WTC11 (cell line): ENCODE results near the gene TMEM178A. TPM values are rescaled to one million over a fixed set of nuclear protein-coding genes. Genes with fewer than 3 reads are reported as not detected.

ENCODE experiments used
- ATAC-seq: fragments of 200-7000 bp; cut with Tn5 transposase; 2 replicates; pipeline ENCODE4 v1.10.0; 2021; ENCODE audit warnings: mild to moderate bottlenecking, moderate library complexity
- CTCF ChIA-PET: fragments of 300-600 bp; sonication (Branson Sonifier 250); formaldehyde crosslinking; loops from one replicate; lab custom pipeline; 2021; ENCODE audit warnings: antibody characterized with exemption; lab: Charles Lee
- POLR2A ChIA-PET: fragments of 350-600 bp; sonication (Branson Sonifier 250); formaldehyde crosslinking; loops from one replicate; lab custom pipeline; 2021; ENCODE audit warnings: antibody characterized with exemption; lab: Charles Lee
- DNase-seq: peaks from one replicate; pipeline ENCODE4 v3.0.0; 2021; ENCODE audit warnings: low spot score
- H3K27ac Mint-ChIP-seq: 2 replicates; pipeline ENCODE4 v1.8.0; 2021; ENCODE audit warnings: mixed read lengths
- H3K27me3 Mint-ChIP-seq: 2 replicates; pipeline ENCODE4 v1.8.0; 2021; ENCODE audit warnings: low read depth, mild to moderate bottlenecking, moderate library complexity, mixed read lengths
- H3K36me3 Mint-ChIP-seq: 2 replicates; pipeline ENCODE4 v1.8.0; 2021; ENCODE audit warnings: mixed read lengths
- H3K4me1 Mint-ChIP-seq: 2 replicates; pipeline ENCODE4 v1.8.0; 2022; ENCODE audit warnings: mixed read lengths
- H3K4me3 Mint-ChIP-seq: 2 replicates; pipeline ENCODE4 v1.8.0; 2021; ENCODE audit warnings: mild to moderate bottlenecking, moderate library complexity, mixed read lengths
- H3K9me3 Mint-ChIP-seq: 2 replicates; pipeline ENCODE4 v1.8.0; 2021; ENCODE audit warnings: mixed read lengths
- ATF3 ChIP-seq: sonication (generic); formaldehyde crosslinking; conservative IDR thresholded peaks from 2 replicates; pipeline ENCODE4 v1.8.1; 2022; ENCODE audit warnings: mild to moderate bottlenecking, missing genetic modification reagents
- ATF6 ChIP-seq: sonication (generic); formaldehyde crosslinking; IDR thresholded peaks from 2 replicates; pipeline ENCODE4 v1.8.1; 2023; ENCODE audit warnings: mild to moderate bottlenecking, missing genetic modification reagents
- CBFB ChIP-seq: sonication (generic); formaldehyde crosslinking; IDR thresholded peaks from 2 replicates; pipeline ENCODE4 v1.8.1; 2022; ENCODE audit warnings: mild to moderate bottlenecking, low read depth, missing genetic modification reagents
- CREB1 ChIP-seq: sonication (generic); formaldehyde crosslinking; IDR thresholded peaks from 2 replicates; pipeline ENCODE4 v1.8.0; 2023; ENCODE audit warnings: mild to moderate bottlenecking, missing genetic modification reagents
- E2F1 ChIP-seq: sonication (generic); formaldehyde crosslinking; IDR thresholded peaks from 2 replicates; pipeline ENCODE4 v1.8.0; 2022; ENCODE audit warnings: mild to moderate bottlenecking, missing genetic modification reagents
- ETV6 ChIP-seq: sonication (generic); formaldehyde crosslinking; IDR thresholded peaks from 2 replicates; pipeline ENCODE4 v1.8.1; 2022; ENCODE audit warnings: mild to moderate bottlenecking, missing genetic modification reagents
- GRHL2 ChIP-seq: fragments of 250-450 bp; sonication (Bioruptor Pico); IDR thresholded peaks from 2 replicates; pipeline ENCODE4 v1.8.0; 2022; ENCODE audit warnings: mild to moderate bottlenecking, moderate library complexity; ENCODE audit not compliant: insufficient replicate concordance, severe bottlenecking
- JUN ChIP-seq: sonication (generic); formaldehyde crosslinking; IDR thresholded peaks from 2 replicates; pipeline ENCODE4 v1.8.0; 2023; ENCODE audit warnings: mild to moderate bottlenecking, missing genetic modification reagents
- MAX ChIP-seq: sonication (generic); formaldehyde crosslinking; IDR thresholded peaks from 2 replicates; pipeline ENCODE4 v1.8.0; 2022; ENCODE audit warnings: mild to moderate bottlenecking, missing genetic modification reagents
- MLX ChIP-seq: sonication (generic); formaldehyde crosslinking; IDR thresholded peaks from 2 replicates; pipeline ENCODE4 v1.8.1; 2023; ENCODE audit warnings: mild to moderate bottlenecking, missing genetic modification reagents, moderate library complexity
- NFYB ChIP-seq: sonication (generic); formaldehyde crosslinking; conservative IDR thresholded peaks from 2 replicates; pipeline ENCODE4 v1.8.0; 2022; ENCODE audit warnings: low read depth, missing genetic modification reagents
- NR1H2 ChIP-seq: sonication (generic); formaldehyde crosslinking; IDR thresholded peaks from 2 replicates; pipeline ENCODE4 v1.9.0; 2021; ENCODE audit warnings: mild to moderate bottlenecking, moderate library complexity, missing genetic modification reagents
- NR2C2 ChIP-seq: sonication (generic); formaldehyde crosslinking; IDR thresholded peaks from 2 replicates; pipeline ENCODE4 v1.8.0; 2022; ENCODE audit warnings: mild to moderate bottlenecking, missing genetic modification reagents
- PRDM15 ChIP-seq: sonication (generic); formaldehyde crosslinking; IDR thresholded peaks from 2 replicates; pipeline ENCODE4 v1.8.0; 2022; ENCODE audit warnings: missing genetic modification reagents
- PREB ChIP-seq: sonication (generic); formaldehyde crosslinking; IDR thresholded peaks from 2 replicates; pipeline ENCODE4 v1.8.1; 2022; ENCODE audit warnings: mild to moderate bottlenecking, missing genetic modification reagents, moderate library complexity, borderline replicate concordance
- TEAD1 ChIP-seq: sonication (generic); formaldehyde crosslinking; IDR thresholded peaks from 2 replicates; pipeline ENCODE4 v1.8.0; 2022; ENCODE audit warnings: mild to moderate bottlenecking, missing genetic modification reagents
- TP53 ChIP-seq: sonication (generic); formaldehyde crosslinking; IDR thresholded peaks from 2 replicates; pipeline ENCODE4 v1.8.1; 2023; ENCODE audit warnings: mild to moderate bottlenecking, missing genetic modification reagents
- USF1 ChIP-seq: sonication (generic); formaldehyde crosslinking; IDR thresholded peaks from 2 replicates; pipeline ENCODE4 v1.8.0; 2022; ENCODE audit warnings: mild to moderate bottlenecking, missing genetic modification reagents
- ZNF425 ChIP-seq: fragments of 250-450 bp; sonication (Bioruptor Pico); conservative IDR thresholded peaks from 2 replicates; pipeline ENCODE4 v1.9.0; 2021; ENCODE audit warnings: mild to moderate bottlenecking
- total RNA-seq: library from RNA; stranded (reverse); gene quantifications from 3 replicates; pipeline ENCODE4 v1.2.3, GENCODE V29; 2021

TMEM178A gene
- total RNA-seq, 1 experiment from 2014 or later: 14.5 TPM

- peaks cover 10% of the 10 kb centered on the region for H3K9me3 Mint-ChIP-seq
- no peaks in the 10 kb centered on the region for H3K27me3 Mint-ChIP-seq
- DNase-seq: no peak
- H3K4me1 Mint-ChIP-seq: peaks cover 30% of the 10 kb centered on the region
- H3K4me3 Mint-ChIP-seq: no peak overlapping the region
- H3K36me3 Mint-ChIP-seq: peaks cover 48% of the 10 kb centered on the region
- no peak for TF ChIP-seq TEAD1
- TF ChIP-seq NFYB (CRISPR knock-in tag): no peak
- no peak for TF ChIP-seq NR1H2 (CRISPR knock-in tag)
- TF ChIP-seq ETV6 (CRISPR knock-in tag): no peak
- TF ChIP-seq CREB1 (CRISPR knock-in tag): no peak
- TF ChIP-seq PREB (CRISPR knock-in tag): no peak
- no peak for TF ChIP-seq ATF6 (CRISPR knock-in tag)
- TF ChIP-seq PRDM15: no peak
- TF ChIP-seq MLX: no peak
- TF ChIP-seq E2F1 (CRISPR knock-in tag): no peak
- TF ChIP-seq USF1 (CRISPR knock-in tag): no peak
- no peak for TF ChIP-seq CBFB (CRISPR knock-in tag)
- CTCF ChIA-PET: no interaction called here
- peak overlapping the region; percentile 4; the same call in 1 of the 2 replicates for H3K27ac Mint-ChIP-seq
- POLR2A ChIA-PET: interaction anchor here (0.6 kb wide), 1 partner anchor 369 kb away, joined by 8 read pairs; no protein-coding TSS in a partner anchor
- no peak for ATAC-seq
Observed at GRCh38 chr2:39734445-39734844, 68.7 kb downstream of the TMEM178A start.

GRCh38 chr2:39735648-39736047 is 69.9 kb downstream of the TMEM178A start:
- POLR2A ChIA-PET: no interaction called here
- CTCF ChIA-PET: no interaction called here
- ATAC-seq (no peak), DNase-seq (no peak)
- Mint-ChIP-seq H3K27me3 (no peaks in the 10 kb centered on the region), H3K4me1 (peaks cover 33% of the 10 kb centered on the region), H3K9me3 (peaks cover 10% of the 10 kb centered on the region), H3K27ac (no peak overlapping the region; the same call in 1 of the 2 replicates), H3K36me3 (peaks cover 51% of the 10 kb centered on the region), H3K4me3 (no peak overlapping the region)
- no peak for TF ChIP-seq GRHL2 (CRISPR knock-in tag)
- TF ChIP-seq NR2C2 (CRISPR knock-in tag): no peak
- TF ChIP-seq JUN (CRISPR knock-in tag): no peak
- no peak for TF ChIP-seq ATF3 (CRISPR knock-in tag)
- TF ChIP-seq ZNF425 (CRISPR knock-in tag): no peak
- no peak for TF ChIP-seq MAX
- TF ChIP-seq TP53: no peak
- no peak for TF ChIP-seq CREB1 (CRISPR knock-in tag)
